K562 (cell line): Measurements from ENCODE around the gene DSCAM. TPM values are rescaled to one million over a fixed set of nuclear protein-coding genes. Genes with fewer than 3 reads are reported as not detected.

Experiments
- ATAC-seq: fragments of 200-7000 bp; cut with Tn5 transposase; 3 replicates; pipeline ENCODE4 v1.9.1; 2020; ENCODE audit warnings: moderate library complexity
- BruUV-seq: library from RNA; stranded (reverse); fragments of 400-500 nt; replicated peaks from 2 replicates; lab custom pipeline; 2021; lab: Mats Ljungman, UMichigan
- CTCF ChIA-PET: fragments of 300-600 bp; formaldehyde crosslinking; extraction: SDS; loops from one replicate; lab custom pipeline; 2021; ENCODE audit warnings: low intra/inter-chr PET ratio; lab: Yijun Ruan, JAX
- POLR2A ChIA-PET: fragments of 300-600, 350-650 bp; sonication (Branson Sonifier 250); formaldehyde crosslinking; extraction: SDS; loops from one replicate; lab custom pipeline; 2021; ENCODE audit warnings: antibody characterized with exemption, inconsistent platforms; lab: Yijun Ruan, JAX
- DNase-seq, 4 experiments: peaks; one replicate each; pipeline versions ENCODE4 v3.0.0 to v3.0.0-alpha.2; 2011 to 2018; ENCODE audit warnings: low spot score in 3 of 4, mixed read lengths in 3 of 4; ENCODE audit errors: extremely low read depth in 1 of 4
- FAIRE-seq: peaks from 2 replicates; lab custom pipeline; 2011; peaks lifted over from hg19 to GRCh38; lab: Jason Lieb, UNC
- H2AFZ ChIP-seq: 2 replicates; pipeline ENCODE4 v1.6.0; 2011; ENCODE audit warnings: low read depth, low read length, control low read depth, inconsistent platforms
- H3K27ac ChIP-seq: fragments of 200-600 bp; 3 replicates; pipeline ENCODE4 v1.8.0; 2011; ENCODE audit warnings: low read depth, mild to moderate bottlenecking, control low read depth, inconsistent platforms, low read length, moderate library complexity, mixed read lengths; ENCODE audit errors: extremely low read depth
- H3K27me3 ChIP-seq, 2 experiments: fragments of 300-600 bp in 1 of 2; 2 replicates in 1 of 2; 3 replicates in 1 of 2; pipeline versions ENCODE4 v1.6.0 to v1.8.0; 2011; ENCODE audit warnings: inconsistent platforms in 2 of 2, low read length in 2 of 2, mild to moderate bottlenecking in 1 of 2, mixed read lengths in 1 of 2, moderate library complexity in 1 of 2; ENCODE audit not compliant: control insufficient read depth in 2 of 2, insufficient read depth in 2 of 2
- H3K36me3 ChIP-seq: fragments of 300-600 bp; 3 replicates; pipeline ENCODE4 v1.8.0; 2011; ENCODE audit warnings: mild to moderate bottlenecking, low read length, inconsistent platforms; ENCODE audit not compliant: control insufficient read depth, insufficient read depth
- H3K4me1 ChIP-seq, 2 experiments: fragments of 200-600 bp in 1 of 2; replicated peaks in 1 of 2; 2 replicates in 1 of 2; 3 replicates in 1 of 2; pipeline versions ENCODE4 v1.5.1 to v1.8.0; 2011; ENCODE audit warnings: inconsistent platforms in 2 of 2, low read length in 2 of 2, mild to moderate bottlenecking in 1 of 2, mixed read lengths in 1 of 2, moderate library complexity in 1 of 2; ENCODE audit not compliant: control insufficient read depth in 2 of 2, insufficient read depth in 2 of 2
- H3K4me2 ChIP-seq: 2 replicates; pipeline ENCODE4 v1.6.1; 2011; ENCODE audit warnings: low read length, control low read depth, inconsistent platforms, mixed read lengths; ENCODE audit not compliant: insufficient read depth
- H3K4me3 ChIP-seq: fragments of 200-600 bp; sonication (generic), shearing (Covaris generic); 2 replicates; pipeline ENCODE4 v1.5.1; 2016; ENCODE audit warnings: control low read depth, inconsistent platforms
- H3K79me2 ChIP-seq: fragments of 200-600 bp; 3 replicates; pipeline ENCODE4 v1.8.0; 2011; ENCODE audit warnings: low read length, inconsistent platforms; ENCODE audit not compliant: control insufficient read depth, insufficient read depth
- H3K9ac ChIP-seq, 2 experiments: 2 replicates each; pipeline versions ENCODE4 v1.6.0 to v1.6.1; 2011; ENCODE audit warnings: low read depth in 2 of 2, low read length in 2 of 2, control low read depth in 1 of 2, inconsistent platforms in 1 of 2, mild to moderate bottlenecking in 1 of 2, mixed read lengths in 1 of 2; ENCODE audit not compliant: insufficient read depth in 1 of 2
- H3K9me1 ChIP-seq: one replicate; pipeline ENCODE4 v1.6.0; 2011; ENCODE audit warnings: inconsistent platforms, mild to moderate bottlenecking, low read length, moderate library complexity; ENCODE audit not compliant: control insufficient read depth, insufficient read depth
- H3K9me3 ChIP-seq: replicated peaks from 2 replicates; pipeline ENCODE4 v1.5.1; 2011; ENCODE audit warnings: low read depth, low read length, inconsistent platforms; ENCODE audit not compliant: control insufficient read depth, insufficient read depth
- H4K20me1 ChIP-seq: replicated peaks from 2 replicates; pipeline ENCODE4 v1.6.1; 2011; ENCODE audit warnings: low read length, inconsistent platforms, mixed read lengths; ENCODE audit not compliant: control insufficient read depth, insufficient read depth
- ARHGAP35 ChIP-seq: fragments of 450-650 bp; IDR thresholded peaks from 2 replicates; pipeline ENCODE4 v1.6.1; 2018; ENCODE audit not compliant: partially characterized antibody
- ASH1L ChIP-seq: fragments of 450-650 bp; IDR thresholded peaks from 2 replicates; pipeline ENCODE4 v1.6.1; 2018; ENCODE audit warnings: borderline replicate concordance, mild to moderate bottlenecking, low read depth; ENCODE audit not compliant: partially characterized antibody
- DDX20 ChIP-seq: fragments of 450-650 bp; IDR thresholded peaks from 2 replicates; pipeline ENCODE4 v1.6.1; 2016; ENCODE audit warnings: missing genetic modification characterization, low read depth, mild to moderate bottlenecking, missing compliant biosample characterization, moderate library complexity
- HDAC2 ChIP-seq: fragments of 450-650 bp; IDR thresholded peaks from 2 replicates; pipeline ENCODE4 v1.6.1; 2016; ENCODE audit warnings: mild to moderate bottlenecking
- HDAC6 ChIP-seq: IDR thresholded peaks from 2 replicates; pipeline ENCODE4 v1.6.1; 2012; ENCODE audit warnings: low read depth, mild to moderate bottlenecking, control low read depth, inconsistent platforms, low read length, moderate library complexity
- NCOA4 ChIP-seq: fragments of 450-650 bp; IDR thresholded peaks from 2 replicates; pipeline ENCODE4 v1.6.1; 2018; ENCODE audit warnings: mild to moderate bottlenecking; ENCODE audit not compliant: partially characterized antibody
- NUFIP1 ChIP-seq: fragments of 450-650 bp; IDR thresholded peaks from 2 replicates; pipeline ENCODE4 v1.6.1; 2018; ENCODE audit not compliant: partially characterized antibody
- POLR2G ChIP-seq: fragments of 200-400 bp; formaldehyde crosslinking; IDR thresholded peaks from 2 replicates; pipeline ENCODE4 v1.6.1; 2017; ENCODE audit warnings: low read depth, mild to moderate bottlenecking, antibody characterized with exemption, low read length, moderate library complexity
- WGBS: fragments of 100-300 bp; shearing (Covaris generic); methylation state at CpG from one replicate; pipeline ENCODE4 v1.1.6; 2016; ENCODE audit warnings: low coverage, mixed read lengths; ENCODE audit not compliant: insufficient coverage; ENCODE audit errors: missing lambda C conversion rate; 5-methylcytosine and 5-hydroxymethylcytosine counted together
- in situ Hi-C: fragments of 300-500 bp; cut with MboI; formaldehyde crosslinking; loops from 4 replicates; pipeline ENCODE4 v1.15.0; 2018; ENCODE audit warnings: inconsistent platforms, mixed read lengths
- intact Hi-C: fragments of 100-400 bp; cut with micrococcal nuclease; formaldehyde crosslinking; loops from 2 replicates; pipeline ENCODE4 v1.14.2; 2022
- polyA plus RNA-seq, 8 experiments: library from polyadenylated mRNA; depleted of rRNA in 4 of 8; stranded (reverse) in 5 of 8; unstranded in 3 of 8; fragments of >200 nt; fragmentation: Nextera tagmentation in 2 of 8; fragmentation: Illumina TruSeq in 1 of 8; extraction: Ambion mirVana in 2 of 8; extraction: Trizol in 1 of 8; gene quantifications; 2 replicates each; pipeline versions ENCODE4 v1.2.1 to v1.2.3, GENCODE V29; 2011 to 2014; ENCODE audit warnings: inconsistent platforms in 1 of 8, missing spikeins in 1 of 8
- total RNA-seq, 7 experiments: library from RNA; depleted of rRNA in 6 of 7; stranded (reverse); fragments of >200 nt in 6 of 7; fragmentation: Illumina TruSeq in 2 of 7; extraction: Trizol in 2 of 7; gene quantifications; 2 replicates each; pipeline versions ENCODE4 v1.2.1 to v1.2.3, GENCODE V29; 2011 to 2021; ENCODE audit warnings: low replicate concordance in 1 of 7
- TF ChIP-seq, protein P1 (sequence below): sonication (generic); formaldehyde crosslinking; IDR thresholded peaks from 2 replicates; pipeline ENCODE4 v1.8.1; 2023; ENCODE audit warnings: missing genetic modification reagents, mild to moderate bottlenecking, borderline replicate concordance
- TF ChIP-seq, protein P2 (sequence below): fragments of 450-650 bp; formaldehyde crosslinking; IDR thresholded peaks from 2 replicates; pipeline ENCODE4 v1.4.0; 2022; ENCODE audit warnings: mild to moderate bottlenecking, moderate library complexity
- TF ChIP-seq, protein P3 (sequence below): fragments of 250-450 bp; sonication (Bioruptor Pico); IDR thresholded peaks from 2 replicates; pipeline ENCODE4 v1.4.0; 2020

Gene DSCAM
- total and polyA plus RNA-seq, 9 of the 15 experiments (the other 6 are each of a cell fraction or from before 2014, with no cell fraction given): not detected

DNA sequence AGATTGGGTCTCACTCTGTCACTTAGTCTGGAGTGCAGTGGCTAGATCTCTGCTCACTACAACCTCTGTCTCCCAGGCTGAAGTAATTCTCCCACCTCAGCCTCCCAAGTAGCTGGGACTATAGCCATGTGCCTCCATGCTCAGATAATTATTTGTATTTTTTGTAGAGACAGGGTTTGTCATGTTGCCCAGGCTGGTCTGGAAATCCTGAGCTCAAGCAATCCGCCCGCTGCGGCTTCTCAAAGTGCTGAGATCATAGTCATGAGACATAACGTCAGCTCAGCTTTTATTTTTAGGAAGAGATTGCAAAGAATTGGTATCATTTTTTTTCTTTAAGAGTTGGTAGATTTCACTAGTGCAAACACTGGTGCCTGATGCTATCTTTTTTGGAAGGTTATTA lies 244.9 kb downstream of the DSCAM start:
- POLR2A ChIA-PET: no interaction called here
- TF ChIP-seq NUFIP1: no peak
- TF ChIP-seq, protein P1, sequence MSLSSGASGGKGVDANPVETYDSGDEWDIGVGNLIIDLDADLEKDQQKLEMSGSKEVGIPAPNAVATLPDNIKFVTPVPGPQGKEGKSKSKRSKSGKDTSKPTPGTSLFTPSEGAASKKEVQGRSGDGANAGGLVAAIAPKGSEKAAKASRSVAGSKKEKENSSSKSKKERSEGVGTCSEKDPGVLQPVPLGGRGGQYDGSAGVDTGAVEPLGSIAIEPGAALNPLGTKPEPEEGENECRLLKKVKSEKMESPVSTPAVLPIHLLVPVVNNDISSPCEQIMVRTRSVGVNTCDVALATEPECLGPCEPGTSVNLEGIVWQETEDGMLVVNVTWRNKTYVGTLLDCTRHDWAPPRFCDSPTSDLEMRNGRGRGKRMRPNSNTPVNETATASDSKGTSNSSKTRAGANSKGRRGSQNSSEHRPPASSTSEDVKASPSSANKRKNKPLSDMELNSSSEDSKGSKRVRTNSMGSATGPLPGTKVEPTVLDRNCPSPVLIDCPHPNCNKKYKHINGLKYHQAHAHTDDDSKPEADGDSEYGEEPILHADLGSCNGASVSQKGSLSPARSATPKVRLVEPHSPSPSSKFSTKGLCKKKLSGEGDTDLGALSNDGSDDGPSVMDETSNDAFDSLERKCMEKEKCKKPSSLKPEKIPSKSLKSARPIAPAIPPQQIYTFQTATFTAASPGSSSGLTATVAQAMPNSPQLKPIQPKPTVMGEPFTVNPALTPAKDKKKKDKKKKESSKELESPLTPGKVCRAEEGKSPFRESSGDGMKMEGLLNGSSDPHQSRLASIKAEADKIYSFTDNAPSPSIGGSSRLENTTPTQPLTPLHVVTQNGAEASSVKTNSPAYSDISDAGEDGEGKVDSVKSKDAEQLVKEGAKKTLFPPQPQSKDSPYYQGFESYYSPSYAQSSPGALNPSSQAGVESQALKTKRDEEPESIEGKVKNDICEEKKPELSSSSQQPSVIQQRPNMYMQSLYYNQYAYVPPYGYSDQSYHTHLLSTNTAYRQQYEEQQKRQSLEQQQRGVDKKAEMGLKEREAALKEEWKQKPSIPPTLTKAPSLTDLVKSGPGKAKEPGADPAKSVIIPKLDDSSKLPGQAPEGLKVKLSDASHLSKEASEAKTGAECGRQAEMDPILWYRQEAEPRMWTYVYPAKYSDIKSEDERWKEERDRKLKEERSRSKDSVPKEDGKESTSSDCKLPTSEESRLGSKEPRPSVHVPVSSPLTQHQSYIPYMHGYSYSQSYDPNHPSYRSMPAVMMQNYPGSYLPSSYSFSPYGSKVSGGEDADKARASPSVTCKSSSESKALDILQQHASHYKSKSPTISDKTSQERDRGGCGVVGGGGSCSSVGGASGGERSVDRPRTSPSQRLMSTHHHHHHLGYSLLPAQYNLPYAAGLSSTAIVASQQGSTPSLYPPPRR: no peak
- TF ChIP-seq HDAC2: no peak
- no peak for TF ChIP-seq POLR2G
- TF ChIP-seq, protein P2, sequence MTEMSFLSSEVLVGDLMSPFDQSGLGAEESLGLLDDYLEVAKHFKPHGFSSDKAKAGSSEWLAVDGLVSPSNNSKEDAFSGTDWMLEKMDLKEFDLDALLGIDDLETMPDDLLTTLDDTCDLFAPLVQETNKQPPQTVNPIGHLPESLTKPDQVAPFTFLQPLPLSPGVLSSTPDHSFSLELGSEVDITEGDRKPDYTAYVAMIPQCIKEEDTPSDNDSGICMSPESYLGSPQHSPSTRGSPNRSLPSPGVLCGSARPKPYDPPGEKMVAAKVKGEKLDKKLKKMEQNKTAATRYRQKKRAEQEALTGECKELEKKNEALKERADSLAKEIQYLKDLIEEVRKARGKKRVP (CRISPR knock-in tag): no peak
- no peak for TF ChIP-seq ARHGAP35
- TF ChIP-seq DDX20 (tag): no peak
- TF ChIP-seq NCOA4: no peak
- no peak for TF ChIP-seq HDAC6
- TF ChIP-seq, protein P3, sequence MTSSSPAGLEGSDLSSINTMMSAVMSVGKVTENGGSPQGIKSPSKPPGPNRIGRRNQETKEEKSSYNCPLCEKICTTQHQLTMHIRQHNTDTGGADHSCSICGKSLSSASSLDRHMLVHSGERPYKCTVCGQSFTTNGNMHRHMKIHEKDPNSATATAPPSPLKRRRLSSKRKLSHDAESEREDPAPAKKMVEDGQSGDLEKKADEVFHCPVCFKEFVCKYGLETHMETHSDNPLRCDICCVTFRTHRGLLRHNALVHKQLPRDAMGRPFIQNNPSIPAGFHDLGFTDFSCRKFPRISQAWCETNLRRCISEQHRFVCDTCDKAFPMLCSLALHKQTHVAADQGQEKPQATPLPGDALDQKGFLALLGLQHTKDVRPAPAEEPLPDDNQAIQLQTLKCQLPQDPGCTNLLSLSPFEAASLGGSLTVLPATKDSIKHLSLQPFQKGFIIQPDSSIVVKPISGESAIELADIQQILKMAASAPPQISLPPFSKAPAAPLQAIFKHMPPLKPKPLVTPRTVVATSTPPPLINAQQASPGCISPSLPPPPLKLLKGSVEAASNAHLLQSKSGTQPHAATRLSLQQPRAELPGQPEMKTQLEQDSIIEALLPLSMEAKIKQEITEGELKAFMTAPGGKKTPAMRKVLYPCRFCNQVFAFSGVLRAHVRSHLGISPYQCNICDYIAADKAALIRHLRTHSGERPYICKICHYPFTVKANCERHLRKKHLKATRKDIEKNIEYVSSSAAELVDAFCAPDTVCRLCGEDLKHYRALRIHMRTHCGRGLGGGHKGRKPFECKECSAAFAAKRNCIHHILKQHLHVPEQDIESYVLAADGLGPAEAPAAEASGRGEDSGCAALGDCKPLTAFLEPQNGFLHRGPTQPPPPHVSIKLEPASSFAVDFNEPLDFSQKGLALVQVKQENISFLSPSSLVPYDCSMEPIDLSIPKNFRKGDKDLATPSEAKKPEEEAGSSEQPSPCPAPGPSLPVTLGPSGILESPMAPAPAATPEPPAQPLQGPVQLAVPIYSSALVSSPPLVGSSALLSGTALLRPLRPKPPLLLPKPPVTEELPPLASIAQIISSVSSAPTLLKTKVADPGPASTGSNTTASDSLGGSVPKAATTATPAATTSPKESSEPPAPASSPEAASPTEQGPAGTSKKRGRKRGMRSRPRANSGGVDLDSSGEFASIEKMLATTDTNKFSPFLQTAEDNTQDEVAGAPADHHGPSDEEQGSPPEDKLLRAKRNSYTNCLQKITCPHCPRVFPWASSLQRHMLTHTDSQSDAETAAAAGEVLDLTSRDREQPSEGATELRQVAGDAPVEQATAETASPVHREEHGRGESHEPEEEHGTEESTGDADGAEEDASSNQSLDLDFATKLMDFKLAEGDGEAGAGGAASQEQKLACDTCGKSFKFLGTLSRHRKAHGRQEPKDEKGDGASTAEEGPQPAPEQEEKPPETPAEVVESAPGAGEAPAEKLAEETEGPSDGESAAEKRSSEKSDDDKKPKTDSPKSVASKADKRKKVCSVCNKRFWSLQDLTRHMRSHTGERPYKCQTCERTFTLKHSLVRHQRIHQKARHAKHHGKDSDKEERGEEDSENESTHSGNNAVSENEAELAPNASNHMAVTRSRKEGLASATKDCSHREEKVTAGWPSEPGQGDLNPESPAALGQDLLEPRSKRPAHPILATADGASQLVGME: no peak
- no peak for TF ChIP-seq ASH1L

More for the DNA sequence above, 244.9 kb downstream of the DSCAM start:
- H3K27ac ChIP-seq: no peak overlapping the region
- no peaks in the 10 kb centered on the region for H3K79me2 ChIP-seq
- no peaks in the 10 kb centered on the region for H3K9me1 ChIP-seq
- intact Hi-C loops: no loop called here
- no peaks in the 10 kb centered on the region for H3K36me3 ChIP-seq
- CTCF ChIA-PET: no interaction called here
- FAIRE-seq (no peak), ATAC-seq (no peak), DNase-seq (no peak)
- no TSS peak for BruUV-seq
- WGBS: 0% methylated on average over 4 of the region's 4 CpGs
- H3K4me3 ChIP-seq: no peak overlapping the region
- no peaks in the 10 kb centered on the region for H4K20me1 ChIP-seq
- no peaks in the 10 kb centered on the region; the same call in 1 of the 2 replicates for H3K9me3 ChIP-seq
- no peaks in the 10 kb centered on the region for H3K4me1 ChIP-seq
- no peaks in the 10 kb centered on the region for H3K27me3 ChIP-seq
- no peak overlapping the region for H3K4me2 ChIP-seq
- in situ Hi-C loops: no loop called here
- no peak overlapping the region for H3K9ac ChIP-seq
- H2AFZ ChIP-seq: no peak overlapping the region
